ENCODE results near the gene ZNF416. TPM values are rescaled to one million over a fixed set of nuclear protein-coding genes. Genes with fewer than 3 reads are reported as not detected.
A peak's percentile ranks its signal among the peaks of the same experiment; 100 is the strongest.

Gene ZNF416
- total and polyA plus RNA-seq, 9 of the 15 experiments (the other 6 are each of a cell fraction or from before 2014, with no cell fraction given), result 0.20 to 2.0 (median 1.1) TPM

DNA sequence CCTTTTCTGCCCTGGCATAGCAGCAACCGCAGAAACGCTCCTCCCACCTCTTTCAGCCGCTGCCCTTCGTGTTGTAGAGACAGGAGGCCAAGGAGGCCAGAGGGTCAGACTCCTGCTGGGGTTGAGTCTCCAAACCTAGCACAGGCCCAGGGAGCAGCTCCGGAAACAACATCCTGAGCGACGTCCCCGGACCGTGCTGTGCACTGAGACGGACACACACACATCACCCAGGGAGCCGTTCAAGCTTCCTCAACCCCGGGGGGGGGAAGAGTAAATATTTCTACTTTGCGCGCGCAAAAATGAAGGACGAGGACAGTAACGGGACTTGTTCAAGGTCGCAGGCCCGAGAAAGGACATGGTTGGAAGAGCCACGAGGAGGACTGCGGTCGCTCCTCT, 19.7 kb downstream of the ZNF416 start:
- in situ Hi-C loops (cut with MboI), result no loop called here
- no TSS peak for BruUV-seq (replicated peaks)
- CTCF ChIA-PET (ENCODE audit: low intra/inter-chr PET ratio), result no interaction called here
- Histone ChIP-seq H3K9ac (ENCODE audit: insufficient read depth in 1 of 2, low read depth in 2 of 2, low read length in 2 of 2) (peak overlapping the region; percentile 69 to 90), H3K36me3 (ENCODE audit: control insufficient read depth, insufficient read depth, low read length) (peaks cover 18% of the 10 kb centered on the region), H3K4me1 (replicated peaks in 1 of 2; ENCODE audit: control insufficient read depth in 2 of 2, insufficient read depth in 2 of 2, low read length in 2 of 2) (peaks cover 0 to 11% of the 10 kb centered on the region in 2 experiments; a peak in 2 of 5 replicates), H4K20me1 (replicated peaks; ENCODE audit: control insufficient read depth, insufficient read depth, low read length) (no peaks in the 10 kb centered on the region), H3K4me3 (peak overlapping the region; percentile 88), H3K4me2 (ENCODE audit: insufficient read depth, low read length) (peak overlapping the region; percentile 71), H2AFZ (ENCODE audit: low read depth, low read length) (peak overlapping the region; percentile 94), H3K9me1 (ENCODE audit: control insufficient read depth, insufficient read depth, low read length) (no peaks in the 10 kb centered on the region), H3K9me3 (replicated peaks; ENCODE audit: control insufficient read depth, insufficient read depth, low read depth, low read length) (0 out of 2 replicates have a peak, but pooled peaks cover 5% of the 10 kb centered on the region), H3K27ac (ENCODE audit: extremely low read depth, low read depth, low read length) (peak overlapping the region; percentile 69; the same call in 2 of the 3 replicates), H3K27me3 (ENCODE audit: control insufficient read depth in 2 of 2, insufficient read depth in 2 of 2, low read length in 2 of 2) (no peaks in the 10 kb centered on the region; a peak in 1 of 5 replicates), H3K79me2 (ENCODE audit: control insufficient read depth, insufficient read depth, low read length) (peaks cover 20% of the 10 kb centered on the region)
- FAIRE-seq (no peak), ATAC-seq (peak; percentile 76), DNase-seq (ENCODE audit: extremely low read depth in 1 of 4, low spot score in 3 of 4) (peak; percentile 19 to 37 (median 23))
- intact Hi-C loops (cut with micrococcal nuclease), result no loop called here
- POLR2A ChIA-PET, result no interaction called here
- 17% methylated on average over 18 of the region's 22 CpGs for WGBS (ENCODE audit: insufficient coverage, low coverage, missing lambda C conversion rate)
- TF ChIP-seq TARDBP (IDR thresholded peaks at IDR 0.05) (no peak), GATA2 (CRISPR knock-in tag; IDR thresholded peaks at IDR 0.05) (0 out of 2 replicates have a peak, but pooled peaks have one; percentile 7), HNRNPUL1 (IDR thresholded peaks at IDR 0.05; ENCODE audit: low read length) (no peak), TEAD1 (CRISPR knock-in tag; IDR thresholded peaks at IDR 0.05) (0 out of 4 replicates have a peak, but pooled peaks of 1 of the 2 experiments have one; percentile 10), KDM5B (IDR thresholded peaks at IDR 0.05; ENCODE audit: insufficient replicate concordance, low read depth, low read length) (peak; percentile 15)
- TF ChIP-seq, protein P1, sequence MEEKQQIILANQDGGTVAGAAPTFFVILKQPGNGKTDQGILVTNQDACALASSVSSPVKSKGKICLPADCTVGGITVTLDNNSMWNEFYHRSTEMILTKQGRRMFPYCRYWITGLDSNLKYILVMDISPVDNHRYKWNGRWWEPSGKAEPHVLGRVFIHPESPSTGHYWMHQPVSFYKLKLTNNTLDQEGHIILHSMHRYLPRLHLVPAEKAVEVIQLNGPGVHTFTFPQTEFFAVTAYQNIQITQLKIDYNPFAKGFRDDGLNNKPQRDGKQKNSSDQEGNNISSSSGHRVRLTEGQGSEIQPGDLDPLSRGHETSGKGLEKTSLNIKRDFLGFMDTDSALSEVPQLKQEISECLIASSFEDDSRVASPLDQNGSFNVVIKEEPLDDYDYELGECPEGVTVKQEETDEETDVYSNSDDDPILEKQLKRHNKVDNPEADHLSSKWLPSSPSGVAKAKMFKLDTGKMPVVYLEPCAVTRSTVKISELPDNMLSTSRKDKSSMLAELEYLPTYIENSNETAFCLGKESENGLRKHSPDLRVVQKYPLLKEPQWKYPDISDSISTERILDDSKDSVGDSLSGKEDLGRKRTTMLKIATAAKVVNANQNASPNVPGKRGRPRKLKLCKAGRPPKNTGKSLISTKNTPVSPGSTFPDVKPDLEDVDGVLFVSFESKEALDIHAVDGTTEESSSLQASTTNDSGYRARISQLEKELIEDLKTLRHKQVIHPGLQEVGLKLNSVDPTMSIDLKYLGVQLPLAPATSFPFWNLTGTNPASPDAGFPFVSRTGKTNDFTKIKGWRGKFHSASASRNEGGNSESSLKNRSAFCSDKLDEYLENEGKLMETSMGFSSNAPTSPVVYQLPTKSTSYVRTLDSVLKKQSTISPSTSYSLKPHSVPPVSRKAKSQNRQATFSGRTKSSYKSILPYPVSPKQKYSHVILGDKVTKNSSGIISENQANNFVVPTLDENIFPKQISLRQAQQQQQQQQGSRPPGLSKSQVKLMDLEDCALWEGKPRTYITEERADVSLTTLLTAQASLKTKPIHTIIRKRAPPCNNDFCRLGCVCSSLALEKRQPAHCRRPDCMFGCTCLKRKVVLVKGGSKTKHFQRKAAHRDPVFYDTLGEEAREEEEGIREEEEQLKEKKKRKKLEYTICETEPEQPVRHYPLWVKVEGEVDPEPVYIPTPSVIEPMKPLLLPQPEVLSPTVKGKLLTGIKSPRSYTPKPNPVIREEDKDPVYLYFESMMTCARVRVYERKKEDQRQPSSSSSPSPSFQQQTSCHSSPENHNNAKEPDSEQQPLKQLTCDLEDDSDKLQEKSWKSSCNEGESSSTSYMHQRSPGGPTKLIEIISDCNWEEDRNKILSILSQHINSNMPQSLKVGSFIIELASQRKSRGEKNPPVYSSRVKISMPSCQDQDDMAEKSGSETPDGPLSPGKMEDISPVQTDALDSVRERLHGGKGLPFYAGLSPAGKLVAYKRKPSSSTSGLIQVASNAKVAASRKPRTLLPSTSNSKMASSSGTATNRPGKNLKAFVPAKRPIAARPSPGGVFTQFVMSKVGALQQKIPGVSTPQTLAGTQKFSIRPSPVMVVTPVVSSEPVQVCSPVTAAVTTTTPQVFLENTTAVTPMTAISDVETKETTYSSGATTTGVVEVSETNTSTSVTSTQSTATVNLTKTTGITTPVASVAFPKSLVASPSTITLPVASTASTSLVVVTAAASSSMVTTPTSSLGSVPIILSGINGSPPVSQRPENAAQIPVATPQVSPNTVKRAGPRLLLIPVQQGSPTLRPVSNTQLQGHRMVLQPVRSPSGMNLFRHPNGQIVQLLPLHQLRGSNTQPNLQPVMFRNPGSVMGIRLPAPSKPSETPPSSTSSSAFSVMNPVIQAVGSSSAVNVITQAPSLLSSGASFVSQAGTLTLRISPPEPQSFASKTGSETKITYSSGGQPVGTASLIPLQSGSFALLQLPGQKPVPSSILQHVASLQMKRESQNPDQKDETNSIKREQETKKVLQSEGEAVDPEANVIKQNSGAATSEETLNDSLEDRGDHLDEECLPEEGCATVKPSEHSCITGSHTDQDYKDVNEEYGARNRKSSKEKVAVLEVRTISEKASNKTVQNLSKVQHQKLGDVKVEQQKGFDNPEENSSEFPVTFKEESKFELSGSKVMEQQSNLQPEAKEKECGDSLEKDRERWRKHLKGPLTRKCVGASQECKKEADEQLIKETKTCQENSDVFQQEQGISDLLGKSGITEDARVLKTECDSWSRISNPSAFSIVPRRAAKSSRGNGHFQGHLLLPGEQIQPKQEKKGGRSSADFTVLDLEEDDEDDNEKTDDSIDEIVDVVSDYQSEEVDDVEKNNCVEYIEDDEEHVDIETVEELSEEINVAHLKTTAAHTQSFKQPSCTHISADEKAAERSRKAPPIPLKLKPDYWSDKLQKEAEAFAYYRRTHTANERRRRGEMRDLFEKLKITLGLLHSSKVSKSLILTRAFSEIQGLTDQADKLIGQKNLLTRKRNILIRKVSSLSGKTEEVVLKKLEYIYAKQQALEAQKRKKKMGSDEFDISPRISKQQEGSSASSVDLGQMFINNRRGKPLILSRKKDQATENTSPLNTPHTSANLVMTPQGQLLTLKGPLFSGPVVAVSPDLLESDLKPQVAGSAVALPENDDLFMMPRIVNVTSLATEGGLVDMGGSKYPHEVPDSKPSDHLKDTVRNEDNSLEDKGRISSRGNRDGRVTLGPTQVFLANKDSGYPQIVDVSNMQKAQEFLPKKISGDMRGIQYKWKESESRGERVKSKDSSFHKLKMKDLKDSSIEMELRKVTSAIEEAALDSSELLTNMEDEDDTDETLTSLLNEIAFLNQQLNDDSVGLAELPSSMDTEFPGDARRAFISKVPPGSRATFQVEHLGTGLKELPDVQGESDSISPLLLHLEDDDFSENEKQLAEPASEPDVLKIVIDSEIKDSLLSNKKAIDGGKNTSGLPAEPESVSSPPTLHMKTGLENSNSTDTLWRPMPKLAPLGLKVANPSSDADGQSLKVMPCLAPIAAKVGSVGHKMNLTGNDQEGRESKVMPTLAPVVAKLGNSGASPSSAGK (IDR thresholded peaks at IDR 0.05), result 0 out of 2 replicates have a peak, but pooled peaks have one; percentile 23
- TF ChIP-seq, protein P2, sequence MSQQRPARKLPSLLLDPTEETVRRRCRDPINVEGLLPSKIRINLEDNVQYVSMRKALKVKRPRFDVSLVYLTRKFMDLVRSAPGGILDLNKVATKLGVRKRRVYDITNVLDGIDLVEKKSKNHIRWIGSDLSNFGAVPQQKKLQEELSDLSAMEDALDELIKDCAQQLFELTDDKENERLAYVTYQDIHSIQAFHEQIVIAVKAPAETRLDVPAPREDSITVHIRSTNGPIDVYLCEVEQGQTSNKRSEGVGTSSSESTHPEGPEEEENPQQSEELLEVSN (IDR thresholded peaks at IDR 0.05; ENCODE audit: borderline replicate concordance in 1 of 2, extremely low read depth in 1 of 2, insufficient read depth in 1 of 2, insufficient read length in 1 of 2, low read depth in 1 of 2, low read length in 1 of 2, poor library complexity in 1 of 2, severe bottlenecking in 1 of 2), result peak in 1 of 2 experiments; percentile 36
